Measurements from ENCODE around the gene GTPBP1. TPM values are rescaled to one million over a fixed set of nuclear protein-coding genes. Genes with fewer than 3 reads are reported as not detected.

Gene GTPBP1
- 31.4 and 36.9 TPM in 2 replicates for total RNA-seq
- polyA plus RNA-seq (2012), result 36.3 TPM

GRCh38 chr22:38705235-38706100 lies at the start of gene GTPBP1:
Gene GTPBP1 (plus strand): TSS chr22:38705944. CDS start chr22:38705956, 12 bp downstream.
- peak; percentile 100 for DNase-seq (ENCODE audit: low read depth)

- DNase-seq (ENCODE audit: low read depth), result peak; percentile 88
These were observed 49.3 kb upstream of the GTPBP1 start, which contains the start of the genes CBY1 and FAM227A for GRCh38 chr22:38656256-38657044. Gene CBY1 (plus strand): TSS chr22:38656638. CDS start chr22:38668055, 11,417 bp downstream. Gene FAM227A (minus strand): TSS chr22:38656392. CDS start chr22:38650168, 6,224 bp downstream.

- DNase-seq (ENCODE audit: low read depth), result peak; percentile 13
These were observed 48.5 kb upstream of the GTPBP1 start for GRCh38 chr22:38657045-38657909.

- no peak for DNase-seq (ENCODE audit: low read depth)
These were observed 30.9 kb upstream of the GTPBP1 start for GRCh38 chr22:38674888-38675287.

GRCh38 chr22:38675833-38676232 lies 29.9 kb upstream of the GTPBP1 start:
- no peak for DNase-seq (ENCODE audit: low read depth)

GRCh38 chr22:38681582-38682335 lies 24.0 kb upstream of the GTPBP1 start, which contains the start of gene TOMM22:
Gene TOMM22 (plus strand): TSS chr22:38681957. CDS start chr22:38681979, 22 bp downstream.
- DNase-seq (ENCODE audit: low read depth), result peak; percentile 90

- DNase-seq (ENCODE audit: low read depth), result no peak
These were observed 20.8 kb upstream of the GTPBP1 start for GRCh38 chr22:38684895-38685294.

- no peak for DNase-seq (ENCODE audit: low read depth)
These were observed 20.0 kb upstream of the GTPBP1 start for GRCh38 chr22:38685761-38686160.

- no peak for DNase-seq (ENCODE audit: low read depth)
These were observed 16.1 kb upstream of the GTPBP1 start for GRCh38 chr22:38689651-38690050.

GRCh38 chr22:38694049-38694448 lies 11.7 kb upstream of the GTPBP1 start:
- DNase-seq (ENCODE audit: low read depth), result no peak

- no peak for DNase-seq (ENCODE audit: low read depth)
These were observed 10.8 kb upstream of the GTPBP1 start for GRCh38 chr22:38694940-38695339.

GRCh38 chr22:38696606-38697424 lies 8.9 kb upstream of the GTPBP1 start:
- peak; percentile 35 for DNase-seq (ENCODE audit: low read depth)

- DNase-seq (ENCODE audit: low read depth), result no peak
These were observed 8.2 kb upstream of the GTPBP1 start for GRCh38 chr22:38697425-38698089.

- no peak for DNase-seq (ENCODE audit: low read depth)
These were observed 7.2 kb upstream of the GTPBP1 start for GRCh38 chr22:38698407-38699094.

GRCh38 chr22:38699143-38699542 lies 6.6 kb upstream of the GTPBP1 start:
- no peak for DNase-seq (ENCODE audit: low read depth)

- DNase-seq (ENCODE audit: low read depth), result peak; percentile 23
These were observed 6.0 kb upstream of the GTPBP1 start for GRCh38 chr22:38699784-38700183.

- DNase-seq (ENCODE audit: low read depth), result peak; percentile 63
These were observed 5.4 kb upstream of the GTPBP1 start for GRCh38 chr22:38700270-38700788.
